ENCODE measurements around the gene DLK1.

DNA sequence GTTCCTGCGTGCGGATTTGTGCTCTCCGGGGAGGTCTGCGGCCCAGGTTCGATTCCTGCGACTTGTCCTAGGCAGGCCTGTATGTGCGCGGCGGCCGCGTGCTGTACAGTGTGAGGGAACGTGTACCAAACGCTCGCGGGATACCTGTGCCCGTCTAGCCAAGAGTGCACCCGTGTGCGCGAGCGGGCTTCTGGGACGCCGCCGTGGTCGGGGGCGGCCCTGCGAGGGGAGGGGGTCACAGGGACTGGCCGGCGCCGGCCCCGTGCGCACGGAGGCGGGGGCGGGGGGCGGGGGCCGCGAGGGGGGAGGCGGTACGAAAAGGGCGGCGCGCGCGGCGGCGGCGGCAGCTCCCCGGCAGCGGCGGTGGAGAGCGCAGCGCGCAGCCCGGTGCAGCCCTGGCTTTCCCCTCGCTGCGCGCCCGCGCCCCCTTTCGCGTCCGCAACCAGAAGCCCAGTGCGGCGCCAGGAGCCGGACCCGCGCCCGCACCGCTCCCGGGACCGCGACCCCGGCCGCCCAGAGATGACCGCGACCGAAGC lies at the start of gene DLK1:
- TF ChIP-seq, protein P1, sequence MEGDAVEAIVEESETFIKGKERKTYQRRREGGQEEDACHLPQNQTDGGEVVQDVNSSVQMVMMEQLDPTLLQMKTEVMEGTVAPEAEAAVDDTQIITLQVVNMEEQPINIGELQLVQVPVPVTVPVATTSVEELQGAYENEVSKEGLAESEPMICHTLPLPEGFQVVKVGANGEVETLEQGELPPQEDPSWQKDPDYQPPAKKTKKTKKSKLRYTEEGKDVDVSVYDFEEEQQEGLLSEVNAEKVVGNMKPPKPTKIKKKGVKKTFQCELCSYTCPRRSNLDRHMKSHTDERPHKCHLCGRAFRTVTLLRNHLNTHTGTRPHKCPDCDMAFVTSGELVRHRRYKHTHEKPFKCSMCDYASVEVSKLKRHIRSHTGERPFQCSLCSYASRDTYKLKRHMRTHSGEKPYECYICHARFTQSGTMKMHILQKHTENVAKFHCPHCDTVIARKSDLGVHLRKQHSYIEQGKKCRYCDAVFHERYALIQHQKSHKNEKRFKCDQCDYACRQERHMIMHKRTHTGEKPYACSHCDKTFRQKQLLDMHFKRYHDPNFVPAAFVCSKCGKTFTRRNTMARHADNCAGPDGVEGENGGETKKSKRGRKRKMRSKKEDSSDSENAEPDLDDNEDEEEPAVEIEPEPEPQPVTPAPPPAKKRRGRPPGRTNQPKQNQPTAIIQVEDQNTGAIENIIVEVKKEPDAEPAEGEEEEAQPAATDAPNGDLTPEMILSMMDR (IDR thresholded peaks at IDR 0.05; ENCODE audit: poor library complexity) = no peak
- TF ChIP-seq EZH2 (IDR thresholded peaks at IDR 0.05; ENCODE audit: borderline replicate concordance) = no peak

Measured in hepatocyte (in vitro differentiated cells).